Measurements from ENCODE around the gene ANKS1B.
A peak's percentile ranks its signal among the peaks of the same experiment; 100 is the strongest.
"Not testable (repeated sequence)": the region's sequence is repeated elsewhere in the genome, so short reads cannot be mapped to it uniquely, and the experiment has no call there.

The ANKS1B gene

DNA sequence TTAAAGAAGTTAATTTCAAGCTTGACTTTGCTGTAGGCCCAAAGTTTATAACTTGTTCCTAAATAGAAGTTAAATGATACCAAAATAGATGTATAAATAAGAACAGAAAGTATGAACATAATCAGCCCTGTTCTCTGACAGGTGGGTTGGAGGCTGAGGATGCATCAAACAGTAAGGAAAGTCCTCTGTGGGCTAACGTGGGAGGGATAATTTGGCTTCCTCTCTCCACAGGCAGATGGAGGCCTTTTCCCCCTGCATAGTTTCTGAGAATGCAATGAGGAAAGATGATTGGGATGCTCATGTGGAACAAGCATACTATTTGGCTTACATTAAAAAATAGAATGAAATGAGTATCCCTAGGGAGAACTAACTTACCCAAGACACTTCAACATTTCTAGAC is 280.7 kb downstream of the ANKS1B start:
- no peak for DNase-seq (ENCODE audit: low spot score)

DNA sequence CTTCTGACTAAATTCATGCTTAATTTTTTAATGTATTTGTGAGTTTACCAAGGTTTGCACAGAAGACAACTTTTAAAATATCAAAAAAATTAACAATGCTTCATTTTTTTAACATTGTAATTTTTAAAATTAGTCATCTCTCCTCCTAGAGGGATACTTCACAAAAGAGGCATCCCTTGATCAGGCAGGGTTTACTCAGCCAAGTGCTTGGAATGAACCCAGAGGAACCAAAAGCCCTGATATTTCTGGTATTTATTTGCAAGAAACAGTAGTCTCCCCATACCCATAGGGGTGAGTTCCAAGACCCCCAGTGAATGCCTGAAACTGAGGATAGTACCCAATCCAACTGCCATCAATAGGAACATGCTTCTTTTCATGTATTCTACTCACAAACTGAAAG is 284.7 kb downstream of the ANKS1B start:
- DNase-seq (ENCODE audit: low spot score) = peak; percentile 17

DNA sequence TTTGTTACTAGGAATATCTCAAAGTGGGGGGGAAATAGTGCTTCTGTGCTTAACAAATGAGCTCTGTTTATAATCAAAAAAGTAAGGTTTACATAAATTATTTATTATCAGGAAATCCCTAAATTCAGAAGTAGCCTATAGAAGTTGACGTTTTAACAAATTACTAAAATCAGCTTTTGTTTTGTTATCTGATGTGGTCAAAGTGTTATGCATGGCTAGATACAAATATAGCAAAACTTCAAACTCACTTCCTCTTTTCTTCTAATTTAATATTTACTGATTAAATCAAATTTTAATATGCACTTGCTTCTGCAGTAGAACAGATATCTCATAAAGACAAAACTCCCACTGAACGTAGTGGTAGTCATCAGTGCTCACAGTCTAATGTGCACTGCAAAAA is 289.7 kb downstream of the ANKS1B start:
- DNase-seq (ENCODE audit: low spot score) = no peak

DNA sequence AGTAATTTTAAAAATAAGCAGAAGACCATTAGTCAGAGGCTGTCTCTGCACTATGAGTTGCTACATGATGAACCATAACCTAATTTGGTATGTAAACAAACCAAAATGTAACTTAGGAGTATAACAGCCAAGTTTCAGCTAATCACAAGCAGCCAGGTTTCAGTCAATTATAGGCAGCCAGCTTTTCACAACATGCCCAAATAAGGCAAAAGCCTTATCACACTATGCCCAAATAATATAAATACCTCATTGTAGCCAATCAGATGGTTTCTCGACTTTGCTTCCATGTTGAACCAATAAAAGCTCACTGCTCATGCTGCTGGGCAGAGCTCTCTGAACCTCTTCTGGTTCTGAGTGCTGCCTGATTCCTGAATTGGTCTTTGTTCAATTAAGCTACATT is 298.6 kb downstream of the ANKS1B start:
- no peak for DNase-seq (ENCODE audit: low spot score)

DNA sequence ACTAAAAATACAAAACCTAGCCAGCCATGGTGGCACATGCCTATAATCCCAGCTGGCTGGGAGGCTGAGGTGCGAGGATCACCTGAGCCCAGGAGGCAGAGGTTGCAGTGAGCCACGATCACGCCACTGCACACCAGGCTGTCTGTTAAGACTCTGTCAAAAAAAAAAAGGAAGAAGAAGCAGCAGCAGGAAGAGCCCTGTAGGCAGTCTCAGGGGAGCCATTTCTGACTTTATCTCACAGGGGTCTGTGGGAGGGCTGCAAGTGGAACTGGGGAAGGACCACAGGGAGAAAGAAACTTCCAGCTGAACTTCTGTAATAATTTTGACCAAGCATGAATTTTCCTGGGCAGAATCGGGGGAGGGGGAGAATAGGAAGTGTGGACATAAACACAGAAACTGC is 304.5 kb downstream of the ANKS1B start:
- DNase-seq (ENCODE audit: low spot score) = no peak

DNA sequence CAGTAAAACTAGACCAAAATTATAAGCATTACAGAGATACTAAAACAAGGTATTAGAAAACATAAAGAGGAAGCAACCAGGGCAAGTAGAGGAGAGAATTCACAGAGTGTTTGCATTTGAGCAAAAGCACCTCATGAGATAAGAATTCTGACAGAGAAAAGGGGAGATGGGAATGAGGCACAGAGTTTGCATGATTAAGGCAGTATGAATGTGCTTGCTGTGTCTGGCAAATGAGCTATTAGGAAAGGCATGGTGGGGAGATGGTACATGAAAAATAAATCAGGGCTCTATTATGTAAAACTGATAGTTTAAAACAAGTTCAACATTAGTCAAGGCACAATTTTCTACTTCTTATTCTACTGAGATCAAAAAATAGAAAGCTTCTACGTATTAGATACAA is 314.1 kb downstream of the ANKS1B start:
- no peak for DNase-seq (ENCODE audit: low spot score)

DNA sequence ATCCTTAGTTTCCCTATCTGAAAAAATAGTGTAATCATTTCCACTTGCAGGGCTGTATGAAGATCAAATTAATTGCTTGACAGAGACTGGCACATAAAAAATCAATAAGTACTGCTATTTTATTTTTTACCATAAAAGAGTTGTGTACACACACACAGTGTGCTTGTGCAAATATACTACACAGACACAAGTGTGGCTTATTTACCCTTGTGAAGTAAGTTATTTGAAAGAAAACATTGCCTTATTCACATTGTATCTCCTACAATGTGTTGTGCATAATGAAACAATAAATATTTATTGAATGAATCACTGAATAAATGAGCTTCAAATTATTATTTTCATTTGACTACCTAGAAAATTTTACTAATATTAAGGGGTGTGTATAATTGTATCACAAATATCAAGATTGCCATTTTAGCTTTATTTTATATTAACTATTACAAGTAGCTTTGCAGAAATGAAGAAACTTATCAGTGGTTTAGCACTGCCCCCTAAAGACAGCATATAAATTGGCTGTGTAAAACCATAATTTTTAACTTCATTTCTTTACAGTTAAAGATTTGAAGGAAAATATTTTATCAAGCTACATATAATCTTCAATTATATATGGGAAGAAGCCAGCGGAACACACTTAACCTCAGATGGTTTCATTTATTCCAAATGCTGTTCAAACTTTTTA is 325.9 kb downstream of the ANKS1B start:
- DNase-seq (ENCODE audit: low spot score) = peak; percentile 49

DNA sequence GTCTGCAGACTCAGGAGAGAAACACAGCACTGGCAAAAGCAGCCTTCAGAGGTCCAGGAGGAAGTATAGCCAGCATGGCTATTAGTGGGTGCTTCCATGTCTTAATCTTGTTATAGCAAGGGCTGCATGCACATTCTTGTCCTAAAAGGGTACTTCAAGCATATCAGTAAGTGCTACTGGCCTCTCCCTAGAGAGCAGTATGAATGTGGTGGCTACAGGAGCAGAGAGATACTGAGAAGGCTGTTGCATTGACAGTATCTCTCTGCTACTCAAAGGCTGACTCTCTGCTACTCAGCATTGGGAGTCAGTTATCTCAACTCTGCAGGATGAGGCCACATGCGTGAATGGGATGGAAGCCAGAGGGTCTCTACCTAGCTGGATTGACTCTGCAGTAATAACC is 335.2 kb downstream of the ANKS1B start:
- no peak for DNase-seq (ENCODE audit: low spot score)

DNA sequence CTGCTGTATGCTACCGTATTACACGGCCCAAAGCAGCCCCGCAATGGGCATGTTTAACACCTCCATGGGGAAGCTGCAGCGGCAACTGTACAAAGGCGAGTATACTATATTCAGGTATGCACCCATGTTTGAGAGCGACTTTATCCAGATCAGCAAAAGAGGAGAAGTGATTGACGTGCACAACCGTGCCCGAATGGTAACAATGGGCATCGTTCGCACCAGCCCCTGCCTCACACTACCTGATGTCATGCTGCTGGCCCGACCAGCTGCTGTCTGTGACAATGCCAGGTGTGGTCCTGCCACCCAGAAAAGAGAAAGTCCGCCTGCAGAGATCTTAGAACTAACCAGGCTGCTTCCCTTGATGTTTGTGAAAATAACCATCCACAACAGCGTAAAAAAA is 336.6 kb downstream of the ANKS1B start:
- no peak for DNase-seq (ENCODE audit: low spot score)

DNA sequence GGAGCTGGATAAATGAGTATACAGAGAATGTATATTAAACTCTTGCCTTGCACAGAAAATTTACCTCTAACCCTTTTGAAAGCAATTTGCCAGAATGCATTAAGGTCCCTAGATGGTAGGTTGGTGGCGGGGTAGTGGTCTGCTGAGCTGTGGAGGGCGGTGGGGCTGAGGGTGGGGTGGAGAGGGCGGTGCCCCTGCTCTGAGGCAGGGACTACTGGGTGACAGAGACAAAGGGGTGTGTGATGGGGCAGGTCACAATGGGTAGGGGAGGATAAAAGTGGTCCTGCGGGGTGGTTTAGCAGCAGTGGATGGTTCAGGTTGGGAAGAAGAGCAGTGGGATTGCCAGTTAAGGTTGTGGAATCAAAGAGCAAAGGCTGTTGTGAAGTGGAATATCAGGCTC is 337.3 kb downstream of the ANKS1B start, which contains the start of gene GARIN6:
GARIN6 (plus strand) TSS at position 301 of the 400 bp plus-strand sequence. CDS start 422 bp downstream, outside the sequence.
- DNase-seq (ENCODE audit: low spot score) = no peak

DNA sequence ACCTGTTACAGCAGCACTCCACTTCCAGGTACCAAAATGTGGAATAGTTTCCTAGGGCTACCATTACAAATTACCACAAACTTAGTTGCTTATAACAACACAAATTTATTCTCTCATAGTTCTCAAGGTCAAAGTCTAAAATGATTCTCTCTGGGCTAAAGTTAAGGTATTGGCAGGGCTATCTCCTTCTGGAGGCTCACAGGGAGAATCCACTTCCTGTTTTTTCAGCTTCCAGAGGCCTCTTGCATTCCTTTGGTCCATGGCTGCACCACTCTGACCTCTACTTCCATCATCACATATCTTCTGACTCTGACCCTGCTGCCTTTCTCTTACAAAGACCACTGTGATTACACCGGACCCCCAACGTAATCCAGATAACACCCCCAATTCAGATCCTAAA is 340.1 kb downstream of the ANKS1B start:
- DNase-seq (ENCODE audit: low spot score) = no peak

DNA sequence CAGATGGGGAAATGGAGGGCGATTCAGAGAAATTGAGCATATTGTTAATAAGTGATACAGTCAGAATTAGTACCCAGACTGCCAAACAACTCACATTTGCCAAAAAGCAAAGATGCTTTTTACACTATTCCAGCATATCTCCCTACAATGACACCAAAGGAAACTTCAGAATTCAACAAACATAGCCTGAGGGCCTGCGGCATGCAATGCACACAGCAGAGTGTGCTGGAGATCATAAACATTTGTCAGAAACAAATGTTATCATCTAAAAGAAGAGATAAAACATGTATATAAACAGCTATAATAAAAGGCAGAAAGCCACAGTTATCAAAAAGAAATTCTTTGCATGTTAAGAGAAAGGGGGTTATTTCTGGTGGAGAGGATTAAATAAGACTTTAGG is 357.3 kb downstream of the ANKS1B start:
- no peak for DNase-seq (ENCODE audit: low spot score)

DNA sequence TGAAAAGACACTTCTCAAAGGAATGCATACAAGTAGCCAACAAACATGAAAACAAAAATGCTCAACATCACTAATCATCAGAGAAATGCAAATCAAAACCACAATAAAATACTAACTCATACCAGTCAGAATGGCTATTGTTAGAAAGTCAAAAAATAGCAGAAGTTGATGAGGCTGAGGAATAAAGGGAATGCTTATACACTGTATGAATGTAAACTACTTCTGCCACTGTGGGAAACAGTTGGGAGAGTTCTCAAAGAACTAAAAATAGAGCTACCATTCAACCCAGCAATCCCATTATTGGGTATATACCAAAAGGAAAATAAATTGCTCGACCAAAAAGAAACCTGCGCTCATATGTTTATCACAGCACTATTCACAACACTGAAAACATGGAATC is 360.1 kb downstream of the ANKS1B start:
- not testable (repeated sequence) for DNase-seq (ENCODE audit: low spot score)

DNA sequence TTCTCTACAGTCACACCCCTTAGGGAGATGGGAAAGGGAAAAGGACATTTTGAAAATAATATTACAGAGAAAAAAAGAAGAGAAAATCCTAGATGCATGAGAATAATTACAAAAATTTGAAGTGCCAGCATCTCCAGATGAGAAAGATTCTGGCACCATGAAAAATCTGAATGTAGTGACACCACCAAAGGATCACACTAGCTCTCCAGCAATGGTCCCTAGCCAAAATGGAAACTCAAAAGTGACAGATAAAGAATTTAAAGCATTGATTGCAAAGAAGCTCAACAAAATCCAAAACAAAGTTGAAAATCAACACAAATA is 364.6 kb downstream of the ANKS1B start:
- DNase-seq (ENCODE audit: low spot score) = no peak

DNA sequence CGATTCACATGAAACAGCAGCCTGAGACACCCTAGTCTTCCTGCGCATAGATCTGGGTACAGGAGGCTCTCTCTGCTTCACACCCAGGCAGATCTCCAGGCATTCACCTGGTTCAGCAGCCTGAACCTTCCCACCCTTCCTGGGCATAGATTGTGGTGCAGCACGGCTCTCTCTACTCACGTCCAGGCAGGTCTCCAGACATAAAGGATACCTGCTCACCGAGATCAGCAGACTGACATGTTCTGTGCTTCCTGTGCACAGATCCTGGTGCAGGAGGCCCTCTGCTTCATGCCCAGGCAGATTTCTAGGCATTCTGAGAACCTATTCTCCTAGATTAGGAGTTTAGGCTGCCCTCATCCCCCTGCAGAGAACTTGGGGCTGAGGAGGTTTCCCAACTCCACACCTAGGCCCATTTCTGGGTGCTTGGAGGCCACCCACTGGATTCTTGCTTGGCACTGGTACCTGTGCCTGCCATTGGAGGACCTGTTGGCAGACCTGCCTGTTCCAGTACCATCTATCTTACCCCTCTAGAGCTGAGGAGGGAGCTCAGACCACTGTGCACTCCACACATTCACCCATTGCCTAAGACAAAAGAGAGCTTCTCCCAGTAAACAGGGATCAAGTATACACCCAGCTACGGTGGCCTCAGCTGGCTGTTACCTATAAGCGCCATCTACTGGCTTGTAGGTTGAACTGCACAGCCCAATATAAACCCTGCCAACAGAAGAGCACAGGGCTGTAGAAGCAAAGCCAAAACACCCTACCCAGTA is 365.2 kb downstream of the ANKS1B start:
- DNase-seq (ENCODE audit: low spot score) = no peak

DNA sequence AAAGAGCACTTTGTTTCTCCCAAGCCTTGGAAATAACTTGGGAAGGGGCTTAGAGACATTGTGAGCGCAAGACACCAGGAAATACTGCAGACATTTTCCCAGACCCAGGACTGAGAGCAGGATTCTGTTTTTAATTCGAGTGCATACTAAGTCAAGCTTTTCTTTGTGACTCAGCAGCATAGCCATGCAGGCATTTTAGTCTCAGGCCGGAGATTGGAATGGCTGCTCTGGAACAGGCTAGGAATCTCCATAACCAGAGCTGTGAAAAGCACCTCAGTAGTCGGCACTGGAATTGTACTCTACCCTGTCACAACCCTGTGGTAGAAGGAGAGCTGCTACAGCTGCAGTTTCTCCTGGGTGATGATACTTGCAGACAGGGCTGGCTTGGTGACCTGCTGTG is 366.1 kb downstream of the ANKS1B start:
- no peak for DNase-seq (ENCODE audit: low spot score)

DNA sequence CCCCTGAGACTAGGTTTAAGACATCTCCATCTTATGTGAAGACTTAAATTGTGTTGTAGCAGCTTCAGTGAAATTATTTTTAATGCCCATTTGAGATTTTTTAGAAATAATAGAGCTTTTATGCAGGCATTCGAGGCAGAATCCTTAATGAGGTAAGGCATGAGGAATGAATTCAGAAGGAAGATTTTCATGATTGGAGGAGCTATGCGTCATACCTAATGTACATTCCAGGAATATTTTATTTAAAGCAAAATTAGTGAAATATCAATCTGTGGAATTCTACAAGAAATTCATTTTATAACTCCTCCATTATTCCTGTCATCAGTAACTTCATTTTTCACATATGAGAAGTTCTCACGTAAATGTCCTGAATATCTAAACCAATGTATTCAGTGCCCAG is 373.1 kb downstream of the ANKS1B start:
- DNase-seq (ENCODE audit: low spot score) = no peak

DNA sequence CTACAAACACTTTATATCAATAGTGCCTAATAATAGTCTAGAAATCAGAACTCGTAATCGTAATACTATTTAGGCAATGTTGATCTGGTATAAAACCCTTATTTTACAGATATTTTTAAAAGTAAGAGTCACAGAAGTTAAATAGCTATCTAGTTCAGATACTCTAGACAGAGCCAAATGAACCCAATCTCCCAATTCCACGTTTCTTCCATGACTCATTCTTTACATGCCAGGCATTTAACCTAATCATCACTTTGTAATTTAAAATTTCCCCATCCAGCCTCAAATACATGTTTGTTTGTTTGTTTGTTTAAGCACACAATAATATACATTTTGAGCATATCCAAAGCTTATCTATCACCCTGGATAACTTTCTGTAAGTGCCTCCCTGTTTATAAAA is 373.6 kb downstream of the ANKS1B start:
- no peak for DNase-seq (ENCODE audit: low spot score)

DNA sequence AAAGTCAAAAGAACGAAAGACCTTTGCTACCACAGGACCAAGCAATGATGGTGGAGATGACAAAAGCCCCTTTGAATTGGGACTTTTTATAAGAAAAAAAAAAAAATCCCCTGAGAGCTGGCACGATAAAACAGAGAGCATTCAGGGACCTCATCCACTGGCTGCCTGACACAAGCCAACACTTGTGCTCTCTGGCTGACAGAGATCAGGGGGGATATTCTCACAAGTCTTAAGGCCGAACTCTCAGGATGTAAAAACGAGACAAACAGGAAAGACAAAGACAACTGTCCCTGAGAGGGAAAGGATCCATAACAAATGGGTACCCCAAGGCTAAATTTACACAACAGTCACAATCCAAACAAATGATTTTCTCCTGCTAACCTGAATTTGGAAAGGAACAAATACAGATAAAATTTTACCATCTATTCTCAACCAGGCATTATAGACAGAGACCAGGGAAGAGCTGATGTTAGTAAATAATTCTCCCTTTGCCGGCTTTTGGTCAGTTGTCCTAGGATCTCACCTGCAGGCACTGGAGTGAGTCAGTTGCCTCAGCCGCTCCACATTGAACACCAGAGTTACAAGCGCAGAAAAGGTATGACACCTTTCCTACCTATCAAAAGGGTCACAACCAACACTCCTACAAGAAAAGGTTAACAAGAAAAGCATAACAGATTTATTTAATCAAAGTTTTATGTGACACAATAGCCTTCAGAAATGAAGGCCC is 375.1 kb downstream of the ANKS1B start:
- no peak for DNase-seq (ENCODE audit: low spot score)

DNA sequence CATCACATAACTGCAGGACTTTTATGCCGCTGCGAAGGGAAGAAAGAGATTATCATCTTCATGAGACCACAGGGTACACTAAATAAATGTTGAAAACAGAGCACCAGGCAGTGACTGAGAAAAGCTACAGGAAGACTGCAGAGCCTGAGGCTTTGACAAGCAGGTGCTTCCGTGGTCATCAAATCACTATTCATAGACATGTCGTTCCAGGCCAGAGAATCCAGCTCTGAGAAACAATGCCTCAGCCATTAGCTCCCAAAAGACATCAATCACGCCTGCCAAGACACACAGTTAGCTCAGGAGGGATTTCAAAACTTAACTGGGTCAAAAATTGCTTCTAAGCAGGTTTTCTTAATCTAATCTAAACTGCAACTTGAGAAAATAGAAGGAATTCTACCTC is 384.3 kb downstream of the ANKS1B start:
- DNase-seq (ENCODE audit: low spot score) = peak; percentile 30

DNA sequence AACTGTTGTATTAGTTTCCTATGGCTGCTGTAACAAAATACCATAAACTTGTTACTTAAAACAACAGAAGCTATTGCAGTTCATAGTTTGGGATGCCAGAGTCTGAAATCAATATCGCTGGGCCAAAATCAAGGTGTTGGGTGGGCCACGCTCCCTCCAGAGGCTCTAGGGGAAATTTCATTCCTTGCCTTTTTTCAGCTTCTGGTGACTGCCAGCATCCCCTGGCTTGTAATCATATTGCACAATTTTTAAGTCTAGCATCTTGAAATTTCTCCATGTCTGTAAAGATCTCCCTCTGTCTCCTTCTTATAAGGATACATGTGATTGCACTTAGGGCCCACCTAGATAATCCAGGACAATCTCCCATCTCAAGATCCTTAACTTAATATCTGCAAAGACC is 386.0 kb downstream of the ANKS1B start:
- DNase-seq (ENCODE audit: low spot score) = no peak

DNA sequence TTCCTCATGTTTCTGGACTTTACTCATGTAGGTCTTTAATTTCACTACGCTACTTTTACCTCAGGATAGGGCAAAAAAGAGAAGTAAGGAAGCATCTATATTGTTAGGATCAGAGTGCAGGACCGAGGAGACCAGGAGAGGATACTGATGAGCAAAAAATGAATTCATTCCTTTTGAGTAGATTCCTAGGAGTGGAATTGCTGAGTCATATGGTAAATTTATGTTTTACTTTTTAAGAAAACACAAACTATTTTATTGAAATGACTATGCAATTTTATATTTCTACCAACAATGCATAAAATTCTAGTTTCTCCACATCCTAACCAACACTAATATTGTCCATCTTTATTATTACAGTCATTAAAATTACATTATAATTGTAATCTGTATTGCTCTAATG is 388.0 kb downstream of the ANKS1B start:
- no peak for DNase-seq (ENCODE audit: low spot score)

DNA sequence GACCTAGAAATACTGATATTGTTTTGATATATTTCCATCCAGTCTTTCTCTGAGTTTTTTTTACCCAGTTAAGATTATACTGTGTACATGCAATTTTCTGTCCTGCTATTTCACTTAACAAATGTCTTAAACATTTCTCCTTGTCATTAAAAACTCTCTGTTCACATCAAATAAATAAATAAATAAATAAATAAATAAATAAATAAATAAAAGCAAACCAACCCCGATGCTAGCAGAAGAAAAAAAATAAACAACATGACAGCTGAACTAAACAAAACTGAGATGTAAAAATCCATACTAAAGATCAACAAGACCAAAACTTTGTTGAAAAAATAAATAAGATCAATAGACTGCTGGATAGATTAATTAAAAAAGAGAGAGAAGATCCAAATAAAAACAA is 407.6 kb downstream of the ANKS1B start:
- DNase-seq (ENCODE audit: low spot score) = not testable (repeated sequence)
